ENCODE data around the gene TIMM13.
A peak's percentile ranks its signal among the peaks of the same experiment; 100 is the strongest.
"Not testable (repeated sequence)": the region's sequence is repeated elsewhere in the genome, so short reads cannot be mapped to it uniquely, and the experiment has no call there.

Gene TIMM13

GRCh38 chr19:2399582-2399981 lies 27.8 kb downstream of the TIMM13 start:
- H3K4me3 ChIP-seq (ENCODE audit: low read depth, low read length): no peak overlapping the region
- TF ChIP-seq CTCF (IDR thresholded peaks at IDR 0.05; ENCODE audit: low read depth, low read length, missing control alignments): no peak
- DNase-seq (ENCODE audit: low read depth): no peak

- TF ChIP-seq CTCF (IDR thresholded peaks at IDR 0.05; ENCODE audit: low read depth, low read length, missing control alignments): no peak
- DNase-seq (ENCODE audit: low read depth): no peak
- no peak overlapping the region for H3K4me3 ChIP-seq (ENCODE audit: low read depth, low read length)
Observed at GRCh38 chr19:2398735-2399305, 28.6 kb downstream of the TIMM13 start.

GRCh38 chr19:2397173-2397572 lies 30.2 kb downstream of the TIMM13 start:
- H3K4me3 ChIP-seq (ENCODE audit: low read depth, low read length); DNase-seq (ENCODE audit: low read depth): not testable (repeated sequence)

GRCh38 chr19:2395293-2395829 lies 32.0 kb downstream of the TIMM13 start:
- not testable (repeated sequence) for H3K4me3 ChIP-seq (ENCODE audit: low read depth, low read length); DNase-seq (ENCODE audit: low read depth)

GRCh38 chr19:2394442-2395292 lies 32.7 kb downstream of the TIMM13 start:
- DNase-seq (ENCODE audit: low read depth): peak; percentile 55
- H3K4me3 ChIP-seq (ENCODE audit: low read depth, low read length): peak overlapping the region; percentile 35
- TF ChIP-seq CTCF (IDR thresholded peaks at IDR 0.05; ENCODE audit: low read depth, low read length, missing control alignments): no peak

GRCh38 chr19:2394054-2394441 lies 33.3 kb downstream of the TIMM13 start:
- no peak for TF ChIP-seq CTCF (IDR thresholded peaks at IDR 0.05; ENCODE audit: low read depth, low read length, missing control alignments)
- no peak for DNase-seq (ENCODE audit: low read depth)
- H3K4me3 ChIP-seq (ENCODE audit: low read depth, low read length): peak overlapping the region; percentile 35; the same call in 1 of the 2 replicates

- not testable (repeated sequence) for H3K4me3 ChIP-seq (ENCODE audit: low read depth, low read length); DNase-seq (ENCODE audit: low read depth)
Observed at GRCh38 chr19:2392899-2393298, 34.5 kb downstream of the TIMM13 start.

GRCh38 chr19:2392366-2392765 lies 35.0 kb downstream of the TIMM13 start:
- H3K4me3 ChIP-seq (ENCODE audit: low read depth, low read length): no peak overlapping the region
- TF ChIP-seq CTCF (IDR thresholded peaks at IDR 0.05; ENCODE audit: low read depth, low read length, missing control alignments): no peak
- no peak for DNase-seq (ENCODE audit: low read depth)

All from GM12864 (cell line).